Ectodermal cell (in vitro differentiated cells): ENCODE data around the gene HLA-DPA1.

Source experiments
- H3K27ac ChIP-seq: 2 replicates; pipeline ENCODE4 v1.7.0; 2013; ENCODE audit warnings: mild to moderate bottlenecking, low read depth, low read length; ENCODE audit not compliant: insufficient read depth, poor library complexity, severe bottlenecking
- H3K27me3 ChIP-seq: 2 replicates; pipeline ENCODE4 v1.7.0; 2013; ENCODE audit warnings: mild to moderate bottlenecking, low read length; ENCODE audit not compliant: insufficient read depth, control insufficient read depth, poor library complexity, severe bottlenecking
- H3K36me3 ChIP-seq: one replicate; pipeline ENCODE4 v1.7.0; 2013; ENCODE audit warnings: low read length; ENCODE audit not compliant: control insufficient read depth, insufficient read depth
- H3K4me1 ChIP-seq: one replicate; pipeline ENCODE4 v1.7.0; 2013; ENCODE audit warnings: low read length; ENCODE audit not compliant: control insufficient read depth, insufficient read depth
- H3K4me3 ChIP-seq: 2 replicates; pipeline ENCODE4 v1.7.0; 2013; ENCODE audit warnings: low read depth, low read length, control low read depth; ENCODE audit not compliant: insufficient read depth
- H3K9me3 ChIP-seq: 2 replicates; pipeline ENCODE4 v1.7.0; 2013; ENCODE audit warnings: mild to moderate bottlenecking, low read length, moderate library complexity; ENCODE audit not compliant: control insufficient read depth
- WGBS, 2 experiments: methylation state at CpG; one replicate each; pipeline ENCODE4 v1.1.7; 2013; ENCODE audit warnings: missing lambda C conversion rate in 2 of 2; 5-methylcytosine and 5-hydroxymethylcytosine counted together

The HLA-DPA1 gene

DNA sequence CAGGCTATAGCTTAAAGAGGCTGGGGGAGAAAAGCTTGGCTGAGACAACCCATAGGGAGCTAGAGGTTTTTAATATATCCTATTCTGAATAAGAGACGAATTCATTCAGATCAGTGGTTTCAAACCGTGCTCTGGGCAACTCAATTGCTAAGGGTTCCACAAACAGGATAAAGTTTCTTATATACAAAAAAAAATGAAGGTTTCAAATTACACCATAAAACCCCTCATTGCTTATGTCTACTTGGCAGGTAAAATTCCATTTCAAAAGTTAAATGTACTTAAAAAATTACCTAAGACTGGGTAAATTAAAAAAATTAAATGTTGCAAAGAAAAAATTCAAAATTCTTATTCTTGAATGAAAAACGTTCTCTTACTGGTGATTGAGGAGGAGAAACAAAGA lies 5.0 kb upstream of the HLA-DPA1 start:
- 92 to 97% methylated on average over 3 of the region's 3 CpGs for WGBS, 2 experiments
- Histone ChIP-seq H3K9me3 (no peaks in the 10 kb centered on the region), H3K27me3 (peaks cover 31% of the 10 kb centered on the region), H3K4me3 (no peak overlapping the region), H3K4me1 (no peaks in the 10 kb centered on the region), H3K36me3 (no peaks in the 10 kb centered on the region), H3K27ac (no peak overlapping the region)

- H3K27ac ChIP-seq: no peak overlapping the region
- H3K9me3 ChIP-seq: no peaks in the 10 kb centered on the region
- 69 to 74% methylated on average over 5 of the region's 5 CpGs for WGBS, 2 experiments
- no peak overlapping the region for H3K4me3 ChIP-seq
- peaks cover 31% of the 10 kb centered on the region for H3K27me3 ChIP-seq
- H3K4me1 ChIP-seq: no peaks in the 10 kb centered on the region
- H3K36me3 ChIP-seq: no peaks in the 10 kb centered on the region
Observed at GRCh38 chr6:33077908-33078307, 4.5 kb upstream of the HLA-DPA1 start.

DNA sequence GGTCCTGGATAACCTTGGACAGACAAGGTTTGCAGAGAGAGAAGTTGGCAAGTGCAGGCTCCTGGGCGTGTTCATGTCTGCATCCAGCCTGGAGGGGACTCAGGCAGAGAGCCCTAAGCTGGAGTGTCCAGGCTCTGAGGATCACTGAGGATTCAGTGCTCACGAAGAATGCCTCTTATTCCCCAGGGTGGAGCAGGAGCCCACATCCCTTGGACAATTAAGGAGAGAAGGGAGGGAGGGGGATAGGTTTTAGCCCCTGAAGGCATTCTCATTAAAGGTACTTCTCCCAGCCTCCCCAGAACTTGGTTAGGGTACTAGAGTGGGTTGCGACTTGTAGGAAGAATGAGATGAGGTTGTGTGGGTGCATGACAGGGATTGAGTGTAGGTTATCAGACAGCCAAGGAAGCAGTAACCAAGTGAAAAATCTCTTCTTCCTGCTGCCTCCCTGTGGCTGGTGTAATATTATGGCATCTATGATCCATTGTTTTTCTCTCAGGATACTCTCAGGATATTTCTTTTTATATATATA lies 3.0 kb upstream of the HLA-DPA1 start:
- Histone ChIP-seq H3K36me3 (no peaks in the 10 kb centered on the region), H3K27me3 (peaks cover 20% of the 10 kb centered on the region), H3K9me3 (no peaks in the 10 kb centered on the region), H3K4me3 (no peak overlapping the region), H3K4me1 (no peaks in the 10 kb centered on the region), H3K27ac (no peak overlapping the region)
- WGBS, 2 experiments: 89 to 90% methylated on average over 3 of the region's 3 CpGs

DNA sequence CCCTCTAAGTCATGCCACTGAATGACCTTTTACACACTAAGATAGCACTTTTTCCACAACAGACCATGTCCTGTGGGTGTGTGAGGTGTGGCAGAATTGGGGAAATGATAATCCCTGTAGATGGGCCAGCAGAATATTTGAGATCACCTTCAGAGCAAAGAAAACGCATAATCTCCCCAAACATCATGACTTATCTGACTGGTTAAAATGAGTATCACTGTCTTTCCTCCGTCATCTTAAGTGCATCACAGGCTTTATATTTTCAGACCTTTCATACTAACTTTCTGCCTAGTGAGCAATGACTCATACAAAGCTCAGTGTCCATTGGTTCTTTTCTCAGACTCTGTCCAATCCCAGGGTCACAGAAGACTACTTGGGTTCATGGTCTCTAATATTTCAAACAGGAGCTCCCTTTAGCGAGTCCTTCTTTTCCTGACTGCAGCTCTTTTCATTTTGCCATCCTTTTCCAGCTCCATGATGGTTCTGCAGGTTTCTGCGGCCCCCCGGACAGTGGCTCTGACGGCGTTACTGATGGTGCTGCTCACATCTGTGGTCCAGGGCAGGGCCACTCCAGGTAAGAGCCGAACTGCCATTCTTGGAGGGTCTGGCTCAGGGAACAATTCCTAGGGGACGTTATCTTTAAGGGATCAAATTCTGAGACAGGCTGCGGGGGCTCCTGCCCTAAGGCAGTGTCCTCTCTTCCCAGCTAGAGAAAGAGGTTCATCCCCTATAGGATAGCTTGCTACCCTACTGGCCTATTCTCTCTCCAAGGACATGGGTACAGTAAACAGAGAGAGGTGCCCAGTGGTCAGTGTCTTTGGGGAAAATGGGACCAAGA lies 2.3 kb upstream of the HLA-DPA1 start, which contains the start of gene HLA-DPB1:
Gene HLA-DPB1, plus strand, starts transcription at position 423 of the 838 bp plus-strand sequence. Its CDS starts 52 bp downstream, at position 475.
- H3K4me1 ChIP-seq: no peaks in the 10 kb centered on the region
- no peak within 1 kb of the TSS for H3K27ac ChIP-seq
- WGBS, 2 experiments: 87 to 90% methylated on average over 10 of the region's 10 CpGs
- no peaks in the 10 kb centered on the region for H3K36me3 ChIP-seq
- H3K9me3 ChIP-seq: no peaks in the 10 kb centered on the region
- peaks cover 13% of the 10 kb centered on the region for H3K27me3 ChIP-seq
- H3K4me3 ChIP-seq: no peak within 1 kb of the TSS

- WGBS, 2 experiments: 95 to 97% methylated on average over 4 of the region's 4 CpGs
- no peaks in the 10 kb centered on the region for H3K36me3 ChIP-seq
- H3K4me1 ChIP-seq: no peaks in the 10 kb centered on the region
- H3K27me3 ChIP-seq: peaks cover 7% of the 10 kb centered on the region
- H3K9me3 ChIP-seq: no peaks in the 10 kb centered on the region
- H3K27ac ChIP-seq: no peak overlapping the region
- H3K4me3 ChIP-seq: no peak overlapping the region
Observed at GRCh38 chr6:33075208-33075567, 1.7 kb upstream of the HLA-DPA1 start.

DNA sequence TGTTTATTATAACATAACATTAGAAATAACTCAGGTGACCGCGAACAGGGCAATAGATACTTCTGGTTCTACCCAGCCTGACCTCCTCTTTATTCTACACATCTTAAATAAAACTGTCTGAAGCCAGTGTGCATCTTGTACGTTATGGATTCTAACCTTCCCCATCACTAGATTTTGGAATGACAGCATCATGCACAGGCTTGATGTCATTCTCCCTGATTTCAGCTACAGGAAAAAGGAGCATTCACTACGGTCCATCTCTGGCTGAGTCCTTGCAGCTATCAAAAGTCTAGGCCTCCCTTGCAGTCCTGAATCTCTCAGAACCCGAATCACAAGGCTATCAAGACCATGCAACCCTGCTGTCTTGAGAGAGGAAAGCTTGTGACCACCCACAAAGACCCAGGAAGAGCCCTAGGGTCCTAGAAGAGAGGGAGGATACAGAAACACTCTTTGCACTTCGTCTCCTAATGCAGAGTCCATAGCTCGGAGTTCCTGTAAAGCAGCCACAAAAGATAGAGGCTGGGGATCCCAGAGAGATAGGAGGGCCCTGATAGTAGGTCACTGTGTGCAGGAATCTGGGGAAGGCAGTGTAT lies 845 bp downstream of the HLA-DPA1 start:
- Histone ChIP-seq H3K36me3 (no peaks in the 10 kb centered on the region), H3K4me3 (no peak overlapping the region), H3K27ac (no peak overlapping the region), H3K27me3 (no peaks in the 10 kb centered on the region), H3K9me3 (no peaks in the 10 kb centered on the region), H3K4me1 (no peaks in the 10 kb centered on the region)
- 85 to 94% methylated on average over 7 of the region's 7 CpGs for WGBS, 2 experiments

DNA sequence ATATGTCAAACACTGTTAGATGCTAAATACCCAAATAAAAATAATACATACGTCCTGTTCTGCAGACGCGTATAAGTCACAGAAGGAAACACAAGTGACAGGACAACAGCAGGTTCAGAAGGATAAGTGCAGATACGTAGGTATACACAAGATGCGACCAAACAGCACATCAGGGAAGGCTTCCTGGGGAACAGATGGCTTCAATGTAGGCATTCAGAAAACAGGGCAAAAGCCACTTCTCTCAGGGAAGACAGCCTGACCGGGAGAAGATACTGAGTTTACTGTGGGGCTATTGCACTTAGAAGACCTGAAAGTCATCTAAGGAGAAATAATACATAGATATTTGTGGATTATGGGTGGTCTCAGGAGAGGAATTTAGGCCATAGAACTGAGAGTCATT lies 1.9 kb downstream of the HLA-DPA1 start:
- 93 to 97% methylated on average over 6 of the region's 6 CpGs for WGBS, 2 experiments
- no peak overlapping the region for H3K4me3 ChIP-seq

GRCh38 chr6:33070909-33071308 lies 2.5 kb downstream of the HLA-DPA1 start:
- Histone ChIP-seq H3K9me3 (no peaks in the 10 kb centered on the region), H3K36me3 (no peaks in the 10 kb centered on the region), H3K27me3 (no peaks in the 10 kb centered on the region), H3K27ac (no peak overlapping the region), H3K4me1 (no peaks in the 10 kb centered on the region), H3K4me3 (no peak overlapping the region)
- 92 to 100% methylated on average over 2 of the region's 2 CpGs for whole genome bisulfite sequencing, 2 experiments

More for the DNA sequence above, 1.9 kb downstream of the HLA-DPA1 start:
- no peaks in the 10 kb centered on the region for H3K36me3 ChIP-seq
- H3K4me1 ChIP-seq: no peaks in the 10 kb centered on the region
- no peaks in the 10 kb centered on the region for H3K27me3 ChIP-seq
- H3K9me3 ChIP-seq: no peaks in the 10 kb centered on the region
- no peak overlapping the region for H3K27ac ChIP-seq

DNA sequence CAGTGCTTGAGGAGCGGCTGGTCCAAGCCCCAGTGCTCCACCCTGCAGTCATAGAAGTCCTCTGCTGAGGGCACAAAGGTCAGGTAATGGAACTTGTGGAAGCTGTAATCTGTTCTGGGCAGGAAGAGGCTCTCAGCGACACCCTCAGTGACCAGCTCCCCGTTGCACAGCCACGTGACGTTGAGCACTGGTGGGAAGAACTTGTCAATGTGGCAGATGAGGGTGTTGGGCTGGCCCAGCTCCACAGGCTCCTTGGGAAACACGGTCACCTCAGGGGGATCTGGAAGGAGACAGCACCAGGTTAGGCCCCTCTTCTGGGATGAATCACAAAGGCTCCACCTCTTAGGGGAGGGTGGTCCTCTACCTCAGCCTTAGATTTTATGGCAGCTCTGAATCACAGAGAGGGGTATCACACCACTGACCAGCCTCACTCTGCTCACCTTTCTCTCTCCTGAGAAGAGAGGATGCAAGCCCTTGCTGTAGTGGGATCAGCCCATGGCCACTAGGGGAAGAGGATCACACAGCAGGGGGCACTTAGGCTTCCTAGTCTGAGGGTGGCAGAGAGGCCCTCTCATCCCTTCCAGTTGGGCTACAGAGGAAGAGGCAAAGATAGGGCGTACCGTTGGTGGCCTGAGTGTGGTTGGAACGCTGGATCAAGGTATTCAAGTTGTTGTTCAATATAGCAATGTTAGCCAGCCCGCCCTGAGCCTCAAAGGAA lies 4.3 kb downstream of the HLA-DPA1 start:
- no peak overlapping the region for H3K4me3 ChIP-seq
- no peaks in the 10 kb centered on the region for H3K4me1 ChIP-seq
- no peaks in the 10 kb centered on the region for H3K36me3 ChIP-seq
- WGBS, 2 experiments: 92 to 97% methylated on average over 10 of the region's 10 CpGs
- H3K27me3 ChIP-seq: no peaks in the 10 kb centered on the region
- H3K9me3 ChIP-seq: no peaks in the 10 kb centered on the region
- no peak overlapping the region for H3K27ac ChIP-seq
